ENCODE measurements around the gene TICAM1.

TICAM1 gene

DNA sequence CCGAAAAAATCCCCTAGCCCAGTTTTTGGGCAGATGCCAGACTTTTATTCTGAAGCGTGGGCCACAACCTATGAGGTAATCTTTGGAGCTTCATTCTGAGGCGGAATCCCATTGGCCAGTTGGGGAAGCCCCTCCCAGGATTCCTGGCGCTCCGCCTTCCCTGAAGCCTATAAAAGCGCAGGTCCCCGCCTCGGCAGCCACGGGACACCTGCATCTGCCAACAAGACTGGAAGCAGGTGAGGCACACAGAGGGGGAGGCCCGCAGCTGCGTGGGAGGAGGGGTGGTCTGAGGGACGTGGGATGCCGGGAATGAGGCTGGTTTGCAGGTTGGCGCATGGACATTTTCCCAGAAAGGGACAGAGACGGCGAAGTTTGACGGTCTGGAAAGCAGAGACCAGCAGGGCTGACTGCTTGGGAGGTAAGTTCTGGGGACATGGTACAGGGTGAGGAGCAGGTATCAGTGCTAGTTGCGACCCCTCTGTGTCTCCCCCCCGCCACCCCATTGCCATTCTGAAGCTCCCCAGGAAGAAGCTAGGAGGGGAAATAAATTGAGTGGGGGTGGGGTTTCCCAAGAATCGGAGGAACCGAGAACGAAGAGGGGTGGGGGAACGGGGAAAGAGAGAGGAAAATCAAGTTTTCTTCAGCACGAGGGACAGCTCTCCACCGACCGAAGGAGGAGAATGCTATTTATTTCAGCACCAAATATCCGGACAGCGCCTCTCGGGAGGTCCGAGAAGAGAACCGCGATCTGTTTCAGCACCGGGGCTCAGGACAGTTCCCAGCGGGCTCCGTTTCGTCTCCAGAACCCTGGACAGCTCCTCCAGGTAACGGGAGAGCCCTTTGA is 62.4 kb downstream of the TICAM1 start:
- peak; percentile 78 for DNase-seq
